Adipocyte (in vitro differentiated cells): Measurements from ENCODE around the gene KCNAB2.
"Not testable (repeated sequence)": the region's sequence is repeated elsewhere in the genome, so short reads cannot be mapped to it uniquely, and the experiment has no call there.

Source experiments
- DNase-seq: peaks from one replicate; pipeline ENCODE4 v3.0.0-alpha.2; 2015; ENCODE audit warnings: low read depth
- H3K27me3 ChIP-seq: replicated peaks from 2 replicates; pipeline ENCODE4 v1.7.0; 2013; ENCODE audit warnings: mild to moderate bottlenecking, low read length, moderate library complexity; ENCODE audit not compliant: control insufficient read depth, insufficient read depth
- H3K36me3 ChIP-seq: 2 replicates; pipeline ENCODE4 v1.7.0; 2013; ENCODE audit warnings: low read length, mild to moderate bottlenecking, moderate library complexity; ENCODE audit not compliant: control insufficient read depth, insufficient read depth, severe bottlenecking
- H3K4me1 ChIP-seq: 2 replicates; pipeline ENCODE4 v1.7.0; 2013; ENCODE audit warnings: mild to moderate bottlenecking, low read length, moderate library complexity; ENCODE audit not compliant: control insufficient read depth, insufficient read depth
- H3K4me3 ChIP-seq: 2 replicates; pipeline ENCODE4 v1.7.0; 2013; ENCODE audit warnings: mild to moderate bottlenecking, low read length, moderate library complexity
- H3K9ac ChIP-seq: 2 replicates; pipeline ENCODE4 v1.7.0; 2013; ENCODE audit warnings: mild to moderate bottlenecking, low read length, moderate library complexity
- H3K9me3 ChIP-seq: 2 replicates; pipeline ENCODE4 v1.7.0; 2013; ENCODE audit warnings: mild to moderate bottlenecking, low read length, moderate library complexity; ENCODE audit not compliant: control insufficient read depth

KCNAB2 gene

DNA sequence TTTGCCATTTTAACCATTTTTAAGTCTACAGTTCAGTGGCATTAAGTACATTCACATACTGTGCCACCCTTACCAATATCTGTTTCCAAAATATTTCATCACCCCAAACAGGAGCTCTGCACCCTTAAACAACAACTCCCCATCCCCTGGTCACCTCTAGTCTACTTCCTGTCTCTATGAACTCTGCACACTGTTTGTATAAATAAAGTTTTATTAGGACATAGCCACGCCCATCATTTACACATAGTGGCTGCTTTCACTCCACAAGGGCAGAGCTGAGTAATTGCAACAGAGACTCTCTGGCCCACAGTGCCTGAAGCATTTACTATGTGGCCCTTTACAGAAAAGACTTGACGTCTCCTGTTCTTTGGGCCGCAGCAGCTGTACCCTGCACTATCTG, 30.1 kb downstream of the KCNAB2 start:
- H3K9ac ChIP-seq: no peak overlapping the region
- H3K4me3 ChIP-seq: no peak overlapping the region
- H3K36me3 ChIP-seq: no peaks in the 10 kb centered on the region
- no peaks in the 10 kb centered on the region for H3K9me3 ChIP-seq
- no peaks in the 10 kb centered on the region for H3K4me1 ChIP-seq
- H3K27me3 ChIP-seq: peaks cover 11% of the 10 kb centered on the region
- DNase-seq: no peak

DNA sequence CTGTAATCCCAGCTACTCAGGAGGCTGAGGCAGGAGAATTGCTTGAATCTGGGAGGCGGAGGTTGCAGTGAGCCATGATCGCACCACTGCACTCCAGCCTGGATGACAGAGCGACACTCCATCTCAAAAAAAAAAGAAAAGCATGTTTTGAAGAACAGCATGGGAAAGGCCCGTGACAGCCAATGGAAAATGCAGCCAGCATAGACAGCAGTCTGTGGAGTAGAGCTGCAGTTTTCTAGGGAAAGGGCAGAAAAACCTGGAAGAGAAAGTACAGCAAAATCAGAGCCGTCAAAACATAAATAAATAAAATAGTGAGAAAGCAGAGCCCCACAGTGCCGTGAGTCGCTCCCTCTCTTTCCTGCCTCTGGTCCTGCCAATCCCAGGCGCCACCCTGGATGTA, 31.4 kb downstream of the KCNAB2 start:
- H3K27me3 ChIP-seq, DNase-seq: not testable (repeated sequence)

DNA sequence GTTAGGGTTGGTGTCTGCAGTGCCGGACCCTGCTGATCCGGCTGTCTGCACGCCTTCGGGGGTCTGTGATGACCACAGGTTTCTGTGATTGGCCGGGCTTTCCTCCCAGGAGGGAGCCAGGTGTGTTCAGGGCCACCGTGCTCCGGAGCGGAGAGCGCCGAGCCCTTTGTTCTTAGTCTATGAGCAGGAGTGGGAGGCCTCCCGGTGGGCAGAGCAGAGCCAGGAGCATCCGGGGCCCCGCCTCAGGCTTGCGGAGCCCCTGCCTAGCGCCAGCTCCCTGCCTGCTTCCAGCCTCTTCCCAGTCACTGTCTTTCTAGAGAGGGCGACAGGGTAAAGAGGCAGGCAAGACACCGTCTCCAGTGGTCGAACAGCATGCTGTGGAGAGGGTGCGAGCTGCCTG, 31.8 kb downstream of the KCNAB2 start:
- peaks cover 8% of the 10 kb centered on the region for H3K4me1 ChIP-seq
- DNase-seq: no peak
- H3K27me3 ChIP-seq: peaks cover 7% of the 10 kb centered on the region
- no peak overlapping the region for H3K9ac ChIP-seq
- no peak overlapping the region for H3K4me3 ChIP-seq
- H3K9me3 ChIP-seq: no peaks in the 10 kb centered on the region
- H3K36me3 ChIP-seq: no peaks in the 10 kb centered on the region

More for the DNA sequence above, 31.4 kb downstream of the KCNAB2 start:
- H3K4me3 ChIP-seq, H3K36me3 ChIP-seq, H3K4me1 ChIP-seq, H3K9me3 ChIP-seq, H3K9ac ChIP-seq: not testable (repeated sequence)

DNA sequence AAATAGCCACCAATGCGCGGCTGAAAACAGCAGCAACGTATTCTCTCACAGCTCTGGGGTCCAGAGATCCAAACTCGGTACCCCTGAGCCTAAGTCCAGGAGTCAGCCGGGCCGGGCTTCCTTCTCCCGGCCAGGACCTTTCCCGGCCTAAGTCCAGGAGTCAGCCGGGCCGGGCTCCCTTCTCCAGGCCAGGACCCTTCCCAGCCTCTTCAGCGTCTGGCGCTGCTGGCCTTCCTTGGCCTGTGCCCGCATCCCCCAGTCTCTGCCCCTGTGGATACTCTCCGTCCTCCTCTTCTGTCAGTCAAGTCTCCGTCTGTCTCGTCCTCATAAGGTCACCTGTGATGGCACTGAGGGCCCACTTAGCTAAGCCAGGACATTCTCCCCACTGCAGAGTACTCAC, 32.2 kb downstream of the KCNAB2 start:
- DNase-seq: no peak
- Histone ChIP-seq H3K4me1 (peaks cover 12% of the 10 kb centered on the region), H3K4me3 (no peak overlapping the region), H3K9ac (no peak overlapping the region), H3K27me3 (peaks cover 7% of the 10 kb centered on the region), H3K9me3 (no peaks in the 10 kb centered on the region), H3K36me3 (no peaks in the 10 kb centered on the region)

DNA sequence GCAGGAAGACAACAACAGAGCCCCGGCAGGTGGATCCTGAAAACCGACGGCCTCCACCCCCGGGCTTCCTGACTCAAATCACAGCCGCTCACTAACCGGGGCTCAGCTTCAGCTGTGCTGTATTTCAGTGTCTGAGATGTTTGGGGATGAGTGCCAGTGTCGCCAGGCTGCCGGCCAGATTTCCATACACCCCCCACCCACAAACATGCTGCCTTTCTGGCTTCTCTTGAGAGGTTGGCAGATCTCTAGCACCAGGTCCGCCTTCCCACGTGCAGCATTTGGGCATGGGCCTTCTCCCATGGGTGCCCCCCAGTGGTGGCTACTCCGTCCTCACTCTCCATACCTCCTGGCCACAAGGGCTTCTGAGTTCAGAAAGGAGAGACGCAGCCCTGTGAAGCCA, 34.8 kb downstream of the KCNAB2 start:
- Histone ChIP-seq H3K9me3 (no peaks in the 10 kb centered on the region), H3K4me1 (peaks cover 26% of the 10 kb centered on the region), H3K4me3 (no peak overlapping the region), H3K9ac (no peak overlapping the region), H3K36me3 (no peaks in the 10 kb centered on the region), H3K27me3 (peaks cover 7% of the 10 kb centered on the region)
- no peak for DNase-seq

DNA sequence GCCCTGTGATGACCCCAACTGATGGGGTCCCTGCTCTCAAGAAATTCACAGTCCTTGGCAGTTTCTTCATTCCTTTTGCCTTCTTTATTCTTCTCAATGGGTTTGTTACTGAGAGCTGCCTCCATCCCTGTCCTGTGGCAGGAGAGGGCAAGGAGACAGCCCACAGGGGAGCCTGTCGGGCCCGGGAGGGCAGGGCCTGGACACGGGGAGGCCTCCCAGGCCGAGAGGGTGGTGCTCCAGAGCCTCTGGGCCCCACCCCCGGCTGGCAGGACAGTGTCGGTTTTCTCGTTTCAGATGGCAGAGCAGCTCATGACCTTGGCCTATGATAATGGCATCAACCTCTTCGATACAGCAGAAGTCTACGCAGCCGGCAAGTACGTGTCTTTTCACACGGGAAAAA, 36.2 kb downstream of the KCNAB2 start:
- DNase-seq: no peak
- no peak overlapping the region for H3K4me3 ChIP-seq
- peaks cover 7% of the 10 kb centered on the region for H3K27me3 ChIP-seq
- H3K36me3 ChIP-seq: no peaks in the 10 kb centered on the region
- H3K4me1 ChIP-seq: peaks cover 26% of the 10 kb centered on the region
- H3K9me3 ChIP-seq: no peaks in the 10 kb centered on the region
- no peak overlapping the region for H3K9ac ChIP-seq

DNA sequence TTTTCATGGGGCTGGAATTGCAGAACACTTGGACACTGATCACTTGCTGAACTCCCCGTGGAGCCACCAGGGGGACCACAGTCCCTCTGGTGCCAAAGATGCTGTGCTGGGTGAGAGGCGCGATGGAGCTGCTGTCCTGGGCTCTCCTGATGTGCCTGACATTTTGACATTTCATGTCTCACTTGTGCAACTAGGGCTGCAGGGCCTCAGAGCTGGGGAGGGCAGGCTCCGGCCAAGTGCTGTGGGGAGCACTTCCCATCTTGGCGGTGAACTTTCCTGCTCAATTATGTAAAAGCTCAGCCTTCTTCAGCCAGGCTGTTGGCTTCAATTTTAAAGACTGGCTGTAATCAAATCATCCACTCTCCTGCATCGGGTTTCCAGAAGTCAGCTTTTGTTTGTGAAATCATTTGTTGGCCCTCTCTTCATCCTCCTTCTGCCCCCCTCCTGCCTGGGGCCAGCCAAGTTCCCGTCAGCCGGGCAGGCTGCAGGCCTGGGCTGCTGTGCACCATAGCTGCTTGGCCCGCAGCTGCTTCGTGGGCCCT, 36.8 kb downstream of the KCNAB2 start:
- H3K4me1 ChIP-seq: peaks cover 26% of the 10 kb centered on the region
- peaks cover 7% of the 10 kb centered on the region for H3K27me3 ChIP-seq
- no peaks in the 10 kb centered on the region for H3K36me3 ChIP-seq
- peak overlapping the region; percentile 31 for H3K9ac ChIP-seq
- no peak overlapping the region for H3K4me3 ChIP-seq
- H3K9me3 ChIP-seq: no peaks in the 10 kb centered on the region
- DNase-seq: peak; percentile 48

DNA sequence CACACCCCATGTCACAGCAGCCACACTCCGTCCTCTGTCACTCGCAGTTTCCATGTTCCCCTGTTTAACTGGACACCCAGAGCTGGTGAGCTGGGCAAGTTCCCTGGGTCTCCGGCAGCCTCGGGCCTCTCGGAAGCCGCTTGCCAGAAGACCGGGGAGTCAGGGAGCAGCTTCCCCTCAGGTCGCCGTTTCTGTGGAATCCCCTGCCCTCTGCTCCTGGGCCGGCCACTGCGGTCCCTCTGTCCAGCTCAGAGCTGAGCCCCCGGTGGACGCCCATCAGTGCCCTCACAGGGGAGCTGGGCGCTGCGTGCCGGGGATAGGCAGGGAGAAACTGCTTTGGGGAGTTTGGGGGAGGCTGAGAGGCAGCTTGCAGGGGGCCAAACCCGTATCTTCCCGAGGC, 37.7 kb downstream of the KCNAB2 start:
- Histone ChIP-seq H3K36me3 (no peaks in the 10 kb centered on the region), H3K4me3 (no peak overlapping the region), H3K9ac (peak overlapping the region; percentile 31), H3K4me1 (peaks cover 26% of the 10 kb centered on the region), H3K27me3 (peaks cover 7% of the 10 kb centered on the region), H3K9me3 (no peaks in the 10 kb centered on the region)
- no peak for DNase-seq

DNA sequence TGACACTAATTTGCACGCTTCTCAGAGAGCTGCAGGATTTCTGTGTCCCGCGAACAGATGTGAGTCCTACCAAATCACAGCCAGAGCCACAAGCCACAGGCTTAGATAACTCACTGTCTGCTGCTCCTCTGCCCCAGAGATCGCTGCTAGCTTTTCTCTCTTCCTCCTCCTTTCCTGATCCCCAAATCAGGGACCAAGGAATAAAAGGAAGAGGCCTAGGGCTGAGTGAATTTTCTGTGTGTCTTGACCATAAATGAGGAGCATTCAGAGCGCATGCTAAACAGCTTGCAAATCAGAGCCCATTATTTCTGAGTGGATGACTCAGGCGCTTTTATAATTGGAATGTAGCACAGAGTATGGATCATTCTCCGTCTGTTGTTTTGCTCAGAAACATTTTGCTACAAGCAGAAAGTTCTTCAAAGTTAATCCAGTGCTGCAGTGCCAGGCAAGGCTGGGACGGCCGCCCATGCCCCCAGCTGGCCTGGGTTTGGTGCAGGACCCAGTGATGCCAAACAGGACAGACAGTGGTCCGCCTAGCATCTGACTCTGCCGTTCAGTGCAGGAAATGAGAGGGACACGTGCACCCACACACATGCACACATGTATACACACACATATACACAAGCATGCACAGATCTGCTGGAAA, 38.2 kb downstream of the KCNAB2 start:
- no peaks in the 10 kb centered on the region for H3K36me3 ChIP-seq
- no peak overlapping the region for H3K9ac ChIP-seq
- H3K27me3 ChIP-seq: peaks cover 7% of the 10 kb centered on the region
- DNase-seq: peak; percentile 71
- no peaks in the 10 kb centered on the region for H3K9me3 ChIP-seq
- H3K4me3 ChIP-seq: no peak overlapping the region
- H3K4me1 ChIP-seq: peaks cover 26% of the 10 kb centered on the region

DNA sequence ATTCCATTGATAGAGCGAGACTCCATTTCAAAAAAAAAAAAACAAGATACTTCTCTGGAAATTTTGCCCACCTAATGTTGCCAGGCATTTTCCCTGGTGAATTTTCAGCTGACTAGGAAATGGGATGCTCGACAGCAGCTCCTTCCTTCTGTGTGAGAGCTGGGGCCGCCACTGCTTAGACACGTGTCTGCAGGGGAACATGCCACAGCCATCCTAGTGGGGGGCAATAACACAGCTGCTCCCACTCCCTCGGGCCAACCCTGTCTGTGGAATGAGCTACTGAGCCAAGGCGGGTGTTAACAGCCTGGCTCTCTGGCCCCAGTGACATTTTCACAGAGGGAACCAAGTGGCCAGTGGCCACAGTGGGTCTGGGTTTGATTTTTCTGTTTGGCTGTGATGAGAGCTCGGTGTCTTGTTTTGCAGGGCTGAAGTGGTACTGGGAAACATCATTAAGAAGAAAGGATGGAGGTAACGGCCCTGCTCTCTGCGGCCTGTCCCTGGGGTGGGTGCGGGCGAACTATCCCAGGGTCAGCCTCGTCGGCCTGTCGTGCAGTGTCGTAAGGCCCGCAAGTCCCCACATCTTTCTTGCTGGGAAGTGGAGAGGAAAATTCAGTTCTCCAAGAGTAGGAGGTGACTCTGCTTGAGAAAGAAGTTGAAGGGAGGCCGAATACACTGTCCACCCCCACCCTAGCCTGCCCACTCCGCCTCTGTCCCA, 39.2 kb downstream of the KCNAB2 start:
- Histone ChIP-seq H3K4me1 (peaks cover 26% of the 10 kb centered on the region), H3K4me3 (no peak overlapping the region), H3K36me3 (no peaks in the 10 kb centered on the region), H3K9me3 (no peaks in the 10 kb centered on the region), H3K9ac (no peak overlapping the region), H3K27me3 (no peaks in the 10 kb centered on the region)
- no peak for DNase-seq

DNA sequence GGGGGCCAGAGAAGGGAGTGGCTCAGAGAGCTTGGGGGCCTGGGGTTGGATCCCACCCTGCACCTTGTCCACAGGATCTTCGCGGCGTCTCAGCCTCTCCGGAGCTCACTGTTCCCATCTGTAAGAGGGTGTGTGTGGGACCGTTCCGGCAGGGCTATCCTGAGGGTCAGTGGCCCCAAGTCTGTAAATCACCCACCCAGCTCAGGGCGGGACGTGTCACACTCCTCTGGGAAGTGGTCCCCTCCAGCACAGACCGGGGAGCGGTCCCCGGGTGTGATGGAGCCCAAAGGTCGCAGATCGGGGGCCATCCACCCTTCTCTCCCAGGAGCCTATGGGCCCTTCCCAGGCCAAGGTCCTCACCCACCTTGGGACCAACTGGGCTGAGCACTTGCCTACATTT, 40.0 kb downstream of the KCNAB2 start:
- H3K4me3 ChIP-seq: no peak overlapping the region
- H3K9ac ChIP-seq: no peak overlapping the region
- H3K9me3 ChIP-seq: no peaks in the 10 kb centered on the region
- no peak for DNase-seq
- no peaks in the 10 kb centered on the region for H3K27me3 ChIP-seq
- peaks cover 26% of the 10 kb centered on the region for H3K4me1 ChIP-seq
- H3K36me3 ChIP-seq: no peaks in the 10 kb centered on the region
